ENCODE results near the gene ADCY2. TPM values are rescaled to one million over a fixed set of nuclear protein-coding genes. Genes with fewer than 3 reads are reported as not detected.
A peak's percentile ranks its signal among the peaks of the same experiment; 100 is the strongest.

ADCY2 gene
- total RNA-seq, 6 experiments from 2014 or later, result 0.93 TPM; not detected in 5

GRCh38 chr5:7834982-7835381 is 439.0 kb downstream of the ADCY2 start:
- no peak for TF ChIP-seq POLR2A (IDR thresholded peaks at IDR 0.05)
- TF ChIP-seq CTCF (IDR thresholded peaks at IDR 0.05), result no peak
- no peak overlapping the region for H3K4me3 ChIP-seq
- H3K36me3 ChIP-seq, result no peaks in the 10 kb centered on the region
- intact Hi-C loops (cut with DNase I), result no loop called here
- 78% methylated on average over 4 of the region's 4 CpGs for WGBS (ENCODE audit: insufficient coverage, low coverage, low lambda C conversion rate, missing lambda C conversion rate)
- no peak overlapping the region for H3K27ac ChIP-seq
- H3K4me1 ChIP-seq, result no peaks in the 10 kb centered on the region
- no peaks in the 10 kb centered on the region for H3K27me3 ChIP-seq
- DNase-seq, result no peak
- H3K9me3 ChIP-seq, result no peaks in the 10 kb centered on the region
- no peak for ATAC-seq

- whole genome bisulfite sequencing (ENCODE audit: insufficient coverage, low coverage, low lambda C conversion rate, missing lambda C conversion rate), result 35% methylated on average over 3 of the region's 3 CpGs
- H3K27me3 ChIP-seq, result no peaks in the 10 kb centered on the region
- no peak for TF ChIP-seq POLR2A (IDR thresholded peaks at IDR 0.05)
- no peak for TF ChIP-seq CTCF (IDR thresholded peaks at IDR 0.05)
- ATAC-seq (peak in 1 of 4 donors; percentile 41), DNase-seq (no peak)
- no peak overlapping the region for H3K4me3 ChIP-seq
- no peaks in the 10 kb centered on the region for H3K4me1 ChIP-seq
- no peak overlapping the region for H3K27ac ChIP-seq
- H3K9me3 ChIP-seq, result no peaks in the 10 kb centered on the region
- intact Hi-C loops (cut with DNase I), result no loop called here
- H3K36me3 ChIP-seq, result no peaks in the 10 kb centered on the region
Observed at GRCh38 chr5:7837403-7837802, 441.5 kb downstream of the ADCY2 start.

- DNase-seq (no peak), ATAC-seq (no peak)
- TF ChIP-seq CTCF (IDR thresholded peaks at IDR 0.05), result no peak
- no peak for TF ChIP-seq POLR2A (IDR thresholded peaks at IDR 0.05)
- intact Hi-C loops (cut with DNase I), result no loop called here
- H3K27ac ChIP-seq, result no peak overlapping the region
- H3K4me1 ChIP-seq, result no peaks in the 10 kb centered on the region
- no peaks in the 10 kb centered on the region for H3K36me3 ChIP-seq
- no peak overlapping the region for H3K4me3 ChIP-seq
- 52% methylated on average over 2 of the region's 2 CpGs for WGBS (ENCODE audit: insufficient coverage, low coverage, low lambda C conversion rate, missing lambda C conversion rate)
- H3K27me3 ChIP-seq, result no peaks in the 10 kb centered on the region
- no peaks in the 10 kb centered on the region for H3K9me3 ChIP-seq
Observed at GRCh38 chr5:7842531-7842930, 446.6 kb downstream of the ADCY2 start.

GRCh38 chr5:7844901-7845300 is 449.0 kb downstream of the ADCY2 start:
- Histone ChIP-seq H3K4me3 (no peak overlapping the region), H3K27ac (no peak overlapping the region), H3K4me1 (no peaks in the 10 kb centered on the region), H3K9me3 (no peaks in the 10 kb centered on the region), H3K27me3 (no peaks in the 10 kb centered on the region), H3K36me3 (no peaks in the 10 kb centered on the region)
- intact Hi-C loops (cut with DNase I), result no loop called here
- DNase-seq (no peak), ATAC-seq (no peak)
- TF ChIP-seq POLR2A (IDR thresholded peaks at IDR 0.05) (no peak), CTCF (IDR thresholded peaks at IDR 0.05) (no peak)

- no peak overlapping the region for H3K27ac ChIP-seq
- intact Hi-C loops (cut with DNase I), result no loop called here
- H3K36me3 ChIP-seq, result no peaks in the 10 kb centered on the region
- no peak overlapping the region for H3K4me3 ChIP-seq
- ATAC-seq, result no peak
- H3K4me1 ChIP-seq, result no peaks in the 10 kb centered on the region
- 90% methylated on average over 7 of the region's 7 CpGs for WGBS (ENCODE audit: insufficient coverage, low coverage, low lambda C conversion rate, missing lambda C conversion rate)
- no peaks in the 10 kb centered on the region for H3K27me3 ChIP-seq
- no peaks in the 10 kb centered on the region for H3K9me3 ChIP-seq
- TF ChIP-seq POLR2A (IDR thresholded peaks at IDR 0.05), result no peak
- DNase-seq, result no peak
Observed at GRCh38 chr5:7845557-7845956, 449.6 kb downstream of the ADCY2 start.

Data from right lobe of liver (tissue), 6 donors.